H1 (cell line): ENCODE measurements around the gene DCBLD1. TPM values are rescaled to one million over a fixed set of nuclear protein-coding genes. Genes with fewer than 3 reads are reported as not detected.

ENCODE experiments used
- HDAC2 ChIP-seq, 2 experiments: fragments of 300-600 bp in 1 of 2; sonication (generic) in 1 of 2; IDR thresholded peaks; 2 replicates each; pipeline ENCODE4 v1.6.1; 2011 to 2012; ENCODE audit warnings: low read depth in 2 of 2, low read length in 2 of 2, mild to moderate bottlenecking in 2 of 2, moderate library complexity in 2 of 2, borderline replicate concordance in 1 of 2, inconsistent platforms in 1 of 2
- NANOG ChIP-seq: IDR thresholded peaks from 2 replicates; pipeline ENCODE4 v1.6.1; 2011; ENCODE audit warnings: low read length, low read depth, mild to moderate bottlenecking, inconsistent platforms; ENCODE audit not compliant: insufficient read depth, poor library complexity, severe bottlenecking
- PHF8 ChIP-seq: fragments of 200-600 bp; sonication (generic); conservative IDR thresholded peaks from 2 replicates; pipeline ENCODE4 v1.7.1; 2012; ENCODE audit warnings: low read depth, mild to moderate bottlenecking, inconsistent platforms, low read length, moderate library complexity
- POU5F1 ChIP-seq: IDR thresholded peaks from 2 replicates; pipeline ENCODE4 v1.6.1; 2011; ENCODE audit warnings: low read depth, mild to moderate bottlenecking, low read length, moderate library complexity
- SAP30 ChIP-seq: fragments of 300-600 bp; sonication (generic); IDR thresholded peaks from 2 replicates; pipeline ENCODE4 v1.7.1; 2012; ENCODE audit warnings: low read length, moderate library complexity, mild to moderate bottlenecking, inconsistent platforms; ENCODE audit not compliant: insufficient read depth, insufficient replicate concordance
- TAF1 ChIP-seq: IDR thresholded peaks from 2 replicates; pipeline ENCODE4 v1.6.1; 2011; ENCODE audit warnings: mild to moderate bottlenecking, low read depth, low read length
- TBP ChIP-seq: IDR thresholded peaks from 2 replicates; pipeline ENCODE4 v1.6.1; 2011; ENCODE audit warnings: low read depth, low read length, improper control_type of control experiment
- YY1 ChIP-seq: IDR thresholded peaks from 2 replicates; pipeline ENCODE4 v1.6.1; 2011; ENCODE audit warnings: low read depth, mild to moderate bottlenecking, low read length
- polyA plus RNA-seq, 7 experiments: library from polyadenylated mRNA; depleted of rRNA in 3 of 7; stranded (reverse) in 5 of 7; unstranded in 2 of 7; fragments of >200 nt in 5 of 7; fragments of 200-250 nt in 2 of 7; gene quantifications; 1 replicate in 5 of 7; 2 replicates in 1 of 7; 4 replicates in 1 of 7; pipeline versions ENCODE4 v1.2.1 to v1.2.3, GENCODE V29; 2011 to 2013; ENCODE audit warnings: missing spikeins in 2 of 7, mixed read lengths in 2 of 7
- total RNA-seq: library from RNA; stranded (reverse); fragmentation: NEBNext Ultra II Directional; extraction: Animal tissue kit (Norgen Biotek cat#: 25700); gene quantifications from 2 replicates; pipeline ENCODE4 v1.2.1, GENCODE V29; 2021

The DCBLD1 gene
- total and polyA plus RNA-seq, 2 of the 8 experiments (the other 6 are each of a cell fraction or from before 2014, with no cell fraction given): 3.9 to 11.2 TPM

DNA sequence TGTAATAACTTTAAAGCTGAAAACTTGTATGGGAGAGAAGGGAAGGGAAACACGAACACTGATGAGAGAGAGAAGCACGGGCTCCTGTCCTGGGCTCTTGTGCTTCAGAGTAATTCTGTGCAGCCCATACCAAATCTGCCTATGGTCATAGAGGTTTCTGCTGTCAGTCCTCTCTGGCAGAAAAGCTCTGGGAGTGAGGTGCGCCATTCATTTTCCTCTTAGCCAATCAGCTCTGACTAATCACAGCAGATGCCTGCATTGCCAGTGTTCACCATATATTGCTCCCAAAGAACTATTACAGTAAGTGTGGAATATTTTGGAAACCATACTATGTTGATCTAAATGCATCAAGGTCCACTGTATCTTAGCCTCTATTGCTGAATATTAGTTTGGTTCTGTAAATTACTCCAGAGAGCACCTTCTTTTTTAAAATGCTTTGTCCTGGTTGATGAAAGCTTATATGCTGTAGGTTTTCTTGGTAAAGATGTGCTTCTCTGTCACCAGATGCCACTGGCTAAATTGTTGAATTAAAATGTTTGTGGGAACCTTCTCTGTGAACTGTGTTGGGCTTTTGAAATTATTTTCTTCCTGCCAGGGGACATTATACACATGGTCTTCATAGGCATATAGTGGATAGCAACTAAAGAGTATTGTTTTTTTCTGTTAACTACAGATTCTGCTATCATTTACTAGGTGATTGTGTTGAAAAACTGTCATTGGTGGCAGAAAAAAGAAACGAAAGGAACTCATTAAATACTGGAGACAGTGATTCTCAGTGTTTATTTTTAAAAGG is 38.3 kb downstream of the DCBLD1 start (continued):
- TF ChIP-seq SAP30 (no peak), HDAC2 (IDR thresholded peaks at IDR 0.05; ENCODE audit: borderline replicate concordance in 1 of 2, low read depth in 2 of 2, low read length in 2 of 2) (no peak), POU5F1 (no peak), PHF8 (no peak), NANOG (no peak), TBP (no peak), YY1 (no peak), TAF1 (no peak)
